Activated CD4-positive, CD25-positive, alpha-beta regulatory T cell treated with anti-CD3 and anti-CD28 coated beads, Interleukin-2, amount 50 U/mL, for 24 hours (primary cell): ENCODE results near the gene KANSL1L.

ENCODE experiments used
- ATAC-seq, 2 donors: fragments of 150-1000 bp; cut with Tn5 transposase; one replicate each; pipeline ENCODE4 v1.10.0; 2021; ENCODE audit warnings: mild to moderate bottlenecking in 1 of 2, moderate library complexity in 1 of 2

Gene KANSL1L

DNA sequence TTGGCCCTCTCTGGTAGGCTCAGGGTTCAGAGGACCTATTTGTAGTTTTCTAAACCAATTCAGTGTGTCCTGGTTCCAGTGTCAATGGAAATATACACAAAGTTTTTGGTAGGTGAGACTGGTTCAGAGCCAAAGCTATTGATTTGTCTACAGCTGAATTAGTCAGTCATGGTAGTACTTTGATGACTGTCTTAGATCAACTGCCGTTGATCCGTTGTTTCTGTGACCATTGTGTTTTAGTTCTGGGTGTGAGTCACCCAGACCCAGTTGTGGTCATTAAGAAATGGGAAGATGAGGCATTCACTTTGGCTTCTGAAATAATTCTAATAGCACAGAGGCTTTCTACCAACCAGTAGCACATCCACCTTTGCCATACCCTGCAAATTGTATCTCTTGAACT, 184.8 kb downstream of the KANSL1L start:
- no peak for ATAC-seq

DNA sequence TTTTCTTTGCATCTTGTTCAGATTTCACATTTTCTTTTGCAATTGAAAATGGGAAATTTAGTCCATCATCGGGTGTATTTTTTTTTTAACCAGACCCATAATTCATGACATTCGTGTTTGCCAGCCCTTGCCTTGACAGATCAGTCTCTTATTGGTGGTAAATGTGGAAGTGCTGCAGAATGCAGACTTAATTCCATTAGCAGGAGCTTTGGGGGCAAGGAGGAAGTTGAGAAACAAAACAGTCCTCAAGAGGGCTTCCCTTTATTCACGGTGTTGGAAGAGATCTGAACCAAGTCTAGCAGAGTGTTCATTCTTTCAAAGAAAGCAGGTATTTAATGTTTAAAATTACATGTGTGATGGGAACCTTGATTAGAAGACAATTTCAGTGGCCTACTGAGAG, 185.3 kb downstream of the KANSL1L start:
- ATAC-seq = no peak

DNA sequence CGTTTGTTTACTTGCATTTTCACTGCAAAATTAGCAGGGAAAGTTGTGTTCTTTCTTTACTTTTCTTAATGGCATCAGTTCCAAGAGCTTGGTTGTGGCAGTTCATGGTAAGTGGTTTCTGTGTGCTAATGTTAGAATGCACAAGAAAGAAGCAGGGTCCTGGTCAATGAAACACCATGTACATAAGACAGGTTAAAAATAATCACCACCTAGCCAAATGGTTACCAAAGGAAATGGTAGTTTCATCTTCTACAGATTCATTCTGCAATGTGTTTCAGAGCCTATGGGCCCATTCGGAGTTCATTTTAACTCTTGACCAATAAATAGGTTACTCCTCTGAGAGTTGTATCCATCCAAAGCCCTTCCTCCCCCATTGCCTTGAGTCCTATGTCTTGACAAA, 186.9 kb downstream of the KANSL1L start:
- no peak for ATAC-seq

DNA sequence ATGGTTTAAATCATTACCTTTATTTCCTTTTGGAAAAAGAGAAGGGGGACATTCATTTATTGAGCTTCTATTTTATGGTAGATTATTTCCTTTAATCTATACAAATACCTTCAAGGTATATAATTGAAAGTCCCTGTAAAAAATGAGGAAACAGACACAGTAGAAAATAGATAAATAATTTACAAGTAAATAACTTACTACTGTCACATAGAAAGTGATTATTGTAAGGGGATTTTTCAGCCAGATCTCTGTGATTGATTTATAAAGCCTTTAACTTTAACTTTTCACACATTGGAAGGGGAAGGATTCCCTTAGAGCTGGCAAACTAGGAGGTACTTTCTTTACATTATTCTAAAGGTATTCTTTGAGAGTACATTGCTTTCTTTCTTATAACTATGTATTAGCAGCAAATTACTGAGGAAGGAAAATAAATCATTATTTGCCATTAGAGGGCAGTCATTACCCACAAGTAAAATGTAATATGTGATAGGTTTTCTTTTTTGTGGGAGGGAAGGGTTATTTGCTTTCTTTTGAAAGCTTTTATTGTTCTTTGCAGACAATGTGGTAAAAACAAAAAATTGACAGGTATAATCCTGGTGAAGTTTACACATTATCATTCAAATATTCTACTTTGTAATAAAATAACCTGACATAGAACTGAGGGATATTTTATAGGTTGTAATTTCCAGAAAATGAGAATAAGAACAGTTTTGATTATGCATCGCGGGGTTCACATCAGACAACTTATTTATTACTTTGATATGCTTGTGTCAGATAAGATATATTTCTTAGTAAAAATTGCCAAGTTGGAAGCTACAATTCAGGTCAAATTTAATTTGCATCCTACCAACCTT, 193.6 kb downstream of the KANSL1L start:
- no peak for ATAC-seq

DNA sequence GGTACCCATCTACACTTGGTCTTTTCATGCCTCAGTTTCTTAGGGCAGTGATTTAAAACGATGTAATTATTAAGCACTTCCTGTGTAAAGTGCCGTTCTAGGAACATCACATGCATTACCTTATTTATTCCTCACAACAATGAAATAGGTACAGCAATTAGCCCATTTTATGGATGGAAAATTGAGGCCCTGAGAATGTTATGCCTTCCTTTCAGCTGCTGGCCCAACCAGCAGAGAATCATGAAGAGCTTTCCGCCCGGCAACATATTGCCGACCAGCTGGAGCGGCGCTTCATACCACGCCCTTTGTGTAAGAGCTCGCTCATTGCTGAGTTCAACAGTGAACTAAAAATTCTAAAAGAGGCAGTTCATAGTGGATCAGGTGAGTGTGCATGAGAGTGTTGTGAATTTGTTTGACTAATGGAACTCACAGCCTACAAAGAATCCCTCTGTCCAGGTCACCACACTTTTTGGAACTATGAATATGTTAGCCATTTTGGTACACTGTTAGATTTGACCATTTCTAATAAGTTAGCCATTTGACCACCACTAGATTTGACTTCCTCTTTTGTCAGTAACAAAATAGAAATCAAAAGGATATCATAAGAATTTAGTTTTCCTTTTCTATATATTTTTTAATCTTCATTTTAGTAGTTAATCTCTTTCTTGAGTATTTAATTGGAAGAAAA, 194.4 kb downstream of the KANSL1L start:
- ATAC-seq = no peak

DNA sequence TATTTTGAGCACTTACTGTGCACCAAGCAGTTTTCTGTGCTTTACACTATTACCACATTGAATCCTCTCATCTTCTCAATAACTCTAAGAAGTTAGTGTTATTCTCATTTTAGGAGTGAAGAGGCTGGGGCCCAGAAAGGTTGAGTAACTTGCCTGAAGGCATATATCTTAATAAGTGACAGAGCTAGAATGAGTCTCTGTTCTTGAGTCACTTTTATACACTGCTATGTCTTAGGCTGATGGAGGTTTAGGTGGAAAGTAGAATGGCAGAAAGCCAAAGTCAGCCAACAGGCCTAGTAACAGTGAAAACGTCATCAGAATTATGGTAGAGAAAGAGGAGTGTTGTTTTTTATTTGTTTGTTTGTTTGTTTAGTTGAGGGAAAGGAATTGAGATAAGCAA, 196.6 kb downstream of the KANSL1L start:
- no peak for ATAC-seq

DNA sequence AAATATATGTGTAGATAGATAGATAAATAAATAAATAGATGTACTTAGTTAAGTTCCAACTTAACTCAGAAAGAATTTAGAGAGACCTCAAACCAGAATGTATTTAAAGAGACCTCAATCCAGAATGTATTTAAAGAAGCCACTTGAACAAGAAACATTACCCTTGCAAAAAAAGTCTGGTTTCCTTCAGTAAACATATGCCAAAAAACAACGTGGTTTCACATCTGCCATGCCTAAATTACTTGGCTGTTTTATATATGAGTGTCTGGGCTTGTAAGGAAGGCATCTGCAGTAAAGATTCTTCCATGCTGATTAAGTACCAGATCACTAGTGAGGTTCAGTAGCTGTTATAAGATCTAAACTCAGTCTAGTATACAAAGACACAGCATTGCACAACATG, 197.9 kb downstream of the KANSL1L start:
- no peak for ATAC-seq
